GM18526 (cell line): ENCODE measurements around the gene MORN4.

Source experiments
- POLR2A ChIP-seq: IDR thresholded peaks from 3 replicates; pipeline ENCODE4 v1.6.1; 2011; ENCODE audit not compliant: insufficient read length; ENCODE audit errors: extremely low read depth

Gene MORN4

GRCh38 chr10:97632949-97633884 lies at the start of gene MORN4:
TSS of gene MORN4 (minus strand) at chr10:97633500. CDS start at chr10:97619653, 13,847 bp downstream.
- peak; percentile 34 for TF ChIP-seq POLR2A

DNA sequence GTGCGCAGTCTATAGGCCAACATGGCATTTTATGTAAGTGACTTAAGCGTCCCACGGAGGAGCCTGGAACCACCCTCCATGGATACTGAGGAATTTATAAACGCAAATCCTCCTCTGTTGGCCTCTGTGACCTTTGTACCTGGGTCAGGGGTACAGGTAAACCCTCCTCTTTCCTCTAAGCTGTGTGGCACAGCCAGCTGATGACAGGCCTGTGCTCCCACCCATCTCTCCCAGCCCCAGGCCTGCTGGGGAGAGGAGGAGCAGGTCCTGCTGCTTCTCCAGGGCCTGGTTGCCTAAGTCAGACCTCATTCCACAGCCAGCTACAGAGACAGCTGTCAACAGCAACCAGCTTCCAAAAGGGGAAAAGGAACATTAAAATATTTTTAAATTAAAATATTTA lies 48.7 kb upstream of the MORN4 start:
- TF ChIP-seq POLR2A: no peak

- no peak for TF ChIP-seq POLR2A
These were observed 46.3 kb upstream of the MORN4 start for GRCh38 chr10:97679594-97679993.

DNA sequence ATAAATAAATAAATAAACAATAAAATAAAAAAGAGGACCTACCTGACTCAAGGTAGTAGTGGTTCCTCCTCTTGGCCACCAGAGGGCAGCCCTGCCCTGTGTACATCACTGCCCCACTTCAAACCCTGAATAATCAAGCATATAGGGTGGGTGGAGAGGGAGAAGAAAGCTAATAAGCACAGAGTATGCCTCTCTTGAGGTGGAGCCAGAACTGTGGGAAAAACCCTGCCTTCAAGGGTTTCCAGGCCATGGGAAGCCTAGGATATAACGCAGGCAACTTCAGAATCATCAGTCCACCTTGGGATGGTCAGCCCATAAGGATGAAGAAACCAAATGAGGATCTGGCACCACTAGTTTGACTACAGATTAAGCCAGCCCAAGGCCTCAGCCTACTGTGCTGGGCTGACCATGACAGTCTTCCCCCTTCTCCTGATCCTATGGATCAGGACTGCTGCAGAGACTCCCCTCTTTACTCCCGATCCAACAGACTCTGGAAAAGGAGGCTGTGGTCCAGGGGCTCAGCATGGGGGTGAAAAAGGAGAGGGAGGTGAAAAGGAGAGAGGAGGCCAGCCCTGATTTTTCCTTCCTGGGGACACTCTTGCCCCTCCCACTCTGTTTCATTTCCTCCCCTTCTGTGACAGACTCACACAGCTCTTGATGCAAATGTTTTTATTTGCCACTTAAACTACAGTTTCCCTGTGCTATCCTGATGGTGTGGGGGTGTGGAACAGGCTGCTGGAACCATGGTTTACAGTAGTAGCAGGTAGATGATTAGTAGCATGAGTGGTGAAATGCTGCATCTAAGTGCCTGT lies 43.7 kb upstream of the MORN4 start:
- no peak for TF ChIP-seq POLR2A

DNA sequence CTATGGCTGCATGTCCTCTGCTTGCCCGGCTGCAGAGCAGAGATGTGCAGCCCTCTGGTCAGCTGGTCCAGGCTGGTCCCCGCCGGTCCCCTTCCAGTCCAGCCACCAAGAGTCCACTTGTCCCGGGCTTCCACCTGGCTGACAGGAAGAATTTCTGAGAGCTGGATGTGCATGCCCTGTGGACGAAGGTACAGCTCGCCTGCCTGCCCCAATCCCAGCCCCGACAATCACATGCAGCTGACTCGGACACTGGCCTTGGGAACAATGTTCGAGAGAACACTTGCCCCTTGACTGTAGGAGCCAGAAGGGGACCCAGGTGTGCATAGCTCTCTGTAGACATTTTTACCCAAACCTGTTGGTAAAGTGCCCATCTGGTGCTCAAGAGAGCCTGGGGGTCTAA lies 41.9 kb upstream of the MORN4 start:
- TF ChIP-seq POLR2A: no peak

- TF ChIP-seq POLR2A: no peak
These were observed 40.6 kb upstream of the MORN4 start for GRCh38 chr10:97673736-97674525.

- no peak for TF ChIP-seq POLR2A
These were observed 36.3 kb upstream of the MORN4 start for GRCh38 chr10:97669571-97669970.

GRCh38 chr10:97667463-97667862 lies 34.2 kb upstream of the MORN4 start:
- TF ChIP-seq POLR2A: no peak

GRCh38 chr10:97666992-97667391 lies 33.7 kb upstream of the MORN4 start:
- TF ChIP-seq POLR2A: no peak

DNA sequence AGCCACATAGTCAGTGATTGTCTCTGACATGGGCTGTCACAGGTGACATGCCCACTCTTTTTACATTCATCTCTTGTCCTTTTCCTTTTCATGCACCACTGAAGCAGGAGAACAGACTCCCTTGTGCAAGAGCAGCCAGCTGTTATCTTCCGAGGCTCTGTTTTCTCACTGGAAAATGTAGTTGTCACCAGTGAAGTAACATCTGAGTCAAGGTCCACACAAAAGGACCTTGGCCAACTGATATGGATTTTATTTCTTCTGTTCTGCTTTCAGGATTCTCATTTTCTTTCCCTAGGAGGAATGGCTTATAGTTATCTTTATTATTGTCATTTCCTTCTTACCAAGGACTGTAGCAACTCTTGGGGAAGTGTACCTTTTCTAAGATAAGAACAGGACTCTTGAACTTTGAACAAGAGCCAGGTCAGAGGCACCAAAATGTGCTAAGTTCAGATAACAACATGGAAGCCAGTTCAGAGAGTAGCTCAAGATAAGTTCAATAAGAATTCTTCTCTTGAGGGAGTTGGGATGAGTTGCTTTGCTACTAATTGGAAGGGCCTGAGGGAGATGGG lies 31.1 kb upstream of the MORN4 start:
- no peak for TF ChIP-seq POLR2A

- no peak for TF ChIP-seq POLR2A
These were observed 26.3 kb upstream of the MORN4 start for GRCh38 chr10:97659589-97659988.

DNA sequence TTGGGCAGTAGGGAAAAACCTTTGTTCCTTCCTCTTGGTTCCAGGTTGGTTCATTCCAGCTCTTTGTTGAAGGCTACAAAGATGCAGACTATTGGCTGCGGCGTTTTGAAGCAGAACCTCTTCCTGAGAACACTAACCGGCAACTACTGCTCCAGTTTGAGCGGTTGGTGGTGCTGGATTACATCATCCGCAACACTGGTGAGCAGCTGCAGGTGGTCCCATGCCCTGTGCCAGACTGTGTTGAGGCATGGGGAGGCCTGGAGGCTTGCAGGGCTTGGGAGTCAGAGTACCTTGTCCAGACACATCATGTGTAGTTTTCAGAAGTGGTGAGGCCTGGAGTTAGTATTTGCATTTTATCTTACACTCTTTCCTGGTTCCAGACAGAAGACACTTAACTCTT lies 23.5 kb upstream of the MORN4 start:
- TF ChIP-seq POLR2A: no peak

GRCh38 chr10:97651773-97652172 lies 18.5 kb upstream of the MORN4 start:
- no peak for TF ChIP-seq POLR2A

DNA sequence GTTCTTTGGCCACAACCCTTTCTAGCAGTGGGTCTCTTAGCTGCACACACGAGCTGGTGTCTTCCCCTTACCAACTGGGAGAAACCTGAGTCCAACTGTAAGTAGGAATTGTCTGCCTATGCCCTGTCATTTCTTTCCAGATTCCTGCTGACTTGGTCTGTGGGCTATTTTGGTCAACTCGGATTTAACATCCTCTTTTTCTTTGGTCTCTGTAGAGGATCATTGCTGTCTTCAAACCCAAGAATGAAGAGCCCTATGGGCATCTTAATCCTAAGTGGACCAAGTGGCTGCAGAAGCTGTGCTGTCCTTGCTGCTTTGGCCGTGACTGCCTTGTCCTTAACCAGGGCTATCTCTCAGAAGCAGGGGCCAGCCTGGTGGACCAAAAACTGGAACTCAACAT lies 17.4 kb upstream of the MORN4 start:
- no peak for TF ChIP-seq POLR2A
